IPS-NIHi11 (cell line): ENCODE data around the gene PPHLN1.
"Not testable (repeated sequence)": the region's sequence is repeated elsewhere in the genome, so short reads cannot be mapped to it uniquely, and the experiment has no call there.

Experiments used
- DNase-seq: peaks from one replicate; pipeline ENCODE4 v3.0.0; 2012; ENCODE audit warnings: mixed read lengths, low spot score

The PPHLN1 gene

DNA sequence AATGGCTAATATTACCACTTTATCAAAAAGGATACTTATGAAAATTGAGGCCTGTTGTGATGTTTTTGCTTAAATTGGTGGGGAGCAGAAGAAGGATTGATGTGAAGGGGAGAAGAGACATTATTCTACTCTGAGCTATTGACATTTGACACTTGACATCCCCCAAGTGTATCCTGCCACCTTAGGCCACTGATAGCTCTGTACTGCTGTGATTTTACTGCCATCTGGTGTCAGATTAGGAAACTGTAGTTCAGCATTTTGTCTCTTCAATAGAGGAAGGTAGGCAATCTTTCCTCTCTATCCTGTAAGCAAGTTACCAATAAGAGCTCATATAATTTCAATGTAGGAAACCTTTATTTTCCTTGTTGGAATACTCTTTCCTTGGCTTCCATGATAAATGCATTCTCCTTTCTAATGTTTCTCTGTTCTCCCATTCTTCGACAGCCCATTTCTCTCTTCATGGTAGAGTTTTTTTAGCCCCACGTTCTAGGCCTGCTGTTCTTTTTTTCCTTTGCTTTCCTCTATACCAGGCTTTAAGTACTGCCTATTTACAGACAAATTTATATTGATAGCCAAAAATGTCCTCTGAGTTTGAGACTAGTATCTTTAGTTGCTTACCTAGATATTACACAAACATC lies 46.3 kb downstream of the PPHLN1 start:
- peak; percentile 68 for DNase-seq

DNA sequence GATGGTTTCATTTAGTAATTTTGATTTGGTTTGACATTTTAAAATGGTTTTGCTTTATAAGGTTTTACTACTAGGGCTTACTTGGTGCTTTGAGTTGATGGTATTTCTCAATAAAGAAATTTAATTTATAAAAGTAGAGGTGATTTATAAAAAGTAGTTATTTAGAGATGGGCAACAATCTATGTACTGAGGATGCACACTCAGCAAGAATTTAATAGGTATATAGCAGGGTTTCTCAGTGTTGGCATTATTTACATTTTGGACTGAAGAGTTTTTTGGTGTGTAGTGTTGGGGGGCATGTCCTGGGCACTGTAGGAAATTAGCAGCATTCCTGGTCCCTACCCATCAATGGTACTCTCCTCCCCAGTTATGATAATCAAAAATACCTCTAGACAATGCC lies 47.7 kb downstream of the PPHLN1 start:
- no peak for DNase-seq

DNA sequence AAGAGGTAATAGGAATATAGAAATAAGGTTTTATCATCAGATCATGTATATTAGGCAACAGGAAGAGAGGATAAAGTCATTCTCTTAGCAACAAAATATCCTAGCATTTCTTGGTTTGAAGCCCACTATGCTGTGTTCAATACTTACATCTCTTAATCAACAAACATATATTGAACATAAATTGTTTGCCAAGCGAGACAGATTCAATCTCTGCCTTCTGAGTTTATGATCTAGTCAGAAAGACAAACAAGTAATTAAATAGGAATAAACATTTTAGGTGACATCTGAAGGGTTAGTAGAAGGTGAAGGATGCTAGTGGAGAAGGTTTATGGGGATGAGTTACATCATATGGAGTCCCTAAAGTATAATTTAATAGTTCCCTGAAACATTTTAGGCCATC lies 54.8 kb downstream of the PPHLN1 start:
- no peak for DNase-seq

DNA sequence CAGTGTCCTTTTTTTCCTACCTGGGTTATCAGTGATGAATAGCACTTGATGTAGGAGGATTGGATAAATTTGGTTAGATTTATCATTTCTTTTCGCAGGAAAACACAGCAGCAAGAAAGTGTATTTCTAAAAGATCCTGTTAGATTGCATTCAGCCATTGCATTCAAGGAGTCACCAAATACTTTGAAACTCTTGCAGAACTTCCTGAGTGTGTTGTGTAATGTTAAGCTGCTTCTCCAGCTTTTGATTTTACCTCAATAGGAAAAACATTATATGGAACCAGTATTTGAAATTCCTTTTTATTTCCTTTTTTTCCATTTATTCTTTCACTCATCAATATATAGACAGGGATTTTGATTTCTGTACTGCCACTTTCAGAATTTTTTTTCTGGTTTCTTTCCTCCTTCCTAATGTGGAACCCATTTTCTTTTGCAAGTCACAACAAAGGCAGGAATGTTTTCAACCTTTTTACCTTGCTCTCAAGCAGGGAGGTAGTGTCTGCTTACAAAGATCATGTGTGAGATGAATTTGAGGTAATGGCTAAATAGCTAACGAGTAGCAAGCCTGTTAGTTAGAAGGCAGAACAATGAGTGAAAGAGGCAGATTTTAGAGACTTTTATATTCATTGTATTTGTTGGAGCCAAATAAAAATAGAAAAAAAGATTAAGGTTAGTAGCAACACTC lies 56.2 kb downstream of the PPHLN1 start:
- no peak for DNase-seq

DNA sequence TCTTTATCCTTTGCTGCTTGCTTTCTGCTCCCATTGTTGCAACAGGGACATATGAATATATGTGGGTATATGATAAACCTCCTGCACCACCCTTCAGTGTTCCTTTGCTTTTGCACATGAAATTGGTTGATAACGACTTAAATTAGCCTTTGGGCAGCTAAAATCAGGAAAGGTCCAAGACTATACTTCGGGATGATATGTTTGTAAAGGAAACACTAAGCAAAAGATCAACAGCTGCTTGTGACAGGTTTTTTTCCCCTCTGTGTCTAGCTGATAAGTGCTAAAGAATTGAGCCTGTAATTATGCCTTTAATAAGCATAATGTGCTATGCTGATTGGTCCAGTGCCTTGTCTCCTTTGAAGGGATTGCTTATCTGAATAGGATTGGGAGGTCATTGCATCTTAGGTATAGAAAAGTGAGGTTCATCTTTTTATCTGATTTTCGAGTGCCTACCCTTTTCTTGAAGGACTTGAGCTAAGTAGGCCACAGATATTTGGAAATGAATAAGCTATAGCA lies 59.4 kb downstream of the PPHLN1 start:
- no peak for DNase-seq

DNA sequence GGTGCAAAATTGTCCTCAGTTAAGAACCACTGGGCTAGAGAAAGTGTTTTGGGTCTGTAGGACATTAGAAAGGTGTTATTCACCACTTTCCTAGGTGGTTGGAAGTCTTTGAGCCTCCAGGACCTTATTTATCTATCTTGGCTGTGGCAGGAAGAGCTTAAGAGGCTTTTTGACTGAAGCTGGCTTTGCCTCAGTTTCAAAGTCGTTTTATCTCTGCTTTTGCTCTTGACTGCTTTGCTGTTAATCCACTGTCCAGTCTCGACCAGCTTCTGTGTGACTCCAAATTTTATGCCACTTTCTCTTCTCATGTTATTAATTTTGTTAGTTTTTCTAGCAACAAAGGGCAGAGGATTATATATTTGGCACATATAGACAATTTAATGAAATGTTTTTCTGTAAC lies 60.3 kb downstream of the PPHLN1 start:
- DNase-seq, result no peak

DNA sequence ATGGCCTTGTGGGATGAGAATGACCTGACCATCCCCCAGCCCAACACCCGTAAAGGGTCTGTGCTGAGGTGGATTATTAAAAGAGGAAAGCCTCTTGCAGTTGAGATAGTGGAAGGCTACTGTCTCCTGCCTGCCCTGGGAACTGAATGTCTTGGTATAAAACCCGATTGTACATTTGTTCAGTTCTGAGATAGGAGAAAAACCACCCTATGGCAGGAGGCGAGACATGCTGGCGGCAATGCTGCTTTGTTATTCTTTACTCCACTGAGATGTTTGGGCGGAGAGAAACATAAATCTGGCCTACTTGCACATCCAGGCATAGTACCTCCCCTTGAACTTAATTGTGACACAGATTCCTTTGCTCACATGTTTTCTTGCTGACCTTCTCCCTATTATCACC lies 62.1 kb downstream of the PPHLN1 start:
- not testable (repeated sequence) for DNase-seq

DNA sequence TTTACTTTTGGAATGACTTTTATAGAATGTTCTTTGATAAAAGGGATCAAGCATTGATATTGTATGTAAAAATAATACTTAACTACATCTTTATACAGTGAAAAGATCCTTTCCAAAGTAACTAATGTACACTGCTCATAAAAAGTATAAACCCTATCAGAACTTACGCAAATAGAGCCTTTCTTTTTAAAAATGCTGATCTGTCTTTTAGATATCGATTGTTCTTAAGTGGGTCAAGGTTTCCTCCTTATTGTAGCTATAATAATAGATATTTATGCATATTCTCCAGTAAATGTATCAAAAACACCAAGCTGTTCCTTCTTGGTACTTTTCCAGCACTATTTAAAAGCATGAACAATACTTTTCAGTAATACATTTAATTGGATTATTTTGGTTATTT lies 68.5 kb downstream of the PPHLN1 start:
- no peak for DNase-seq

DNA sequence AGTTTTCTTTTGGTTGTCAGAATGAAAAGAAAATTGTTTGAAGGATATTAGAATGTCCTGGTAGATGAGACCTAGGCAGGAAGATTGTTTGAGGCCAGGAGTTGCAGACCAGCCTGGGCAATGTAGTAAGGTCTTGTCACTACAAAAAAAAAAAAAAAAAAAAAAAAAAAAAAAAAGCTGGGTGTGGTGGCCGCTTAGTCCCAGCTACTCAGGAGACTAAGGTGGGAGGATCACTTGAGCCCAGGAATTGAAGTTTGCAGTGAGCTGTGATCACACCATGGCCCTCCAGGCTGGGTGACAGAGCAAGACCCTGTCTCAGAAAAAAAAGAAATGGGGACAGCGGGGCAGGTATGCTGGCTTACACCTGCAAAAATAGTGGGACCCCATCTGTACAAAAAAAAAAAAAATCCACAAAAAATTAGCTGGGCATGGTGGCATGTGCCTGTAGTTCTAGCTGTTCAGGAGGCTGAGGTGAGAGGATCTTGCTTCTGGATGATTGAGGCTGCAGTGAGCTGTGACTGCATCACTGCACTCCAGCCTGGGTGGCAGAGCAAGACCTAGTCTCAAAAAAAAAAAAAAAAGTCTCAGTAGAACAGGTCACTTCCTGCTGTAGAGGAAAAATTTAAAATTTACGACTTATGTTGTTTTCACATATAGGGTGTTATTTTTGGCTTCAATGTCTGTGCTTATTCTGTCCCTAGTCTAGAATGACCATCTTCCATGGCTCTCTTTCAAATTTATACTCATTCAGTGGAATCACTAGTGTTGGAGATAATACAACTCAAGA lies 70.7 kb downstream of the PPHLN1 start:
- DNase-seq, result no peak

DNA sequence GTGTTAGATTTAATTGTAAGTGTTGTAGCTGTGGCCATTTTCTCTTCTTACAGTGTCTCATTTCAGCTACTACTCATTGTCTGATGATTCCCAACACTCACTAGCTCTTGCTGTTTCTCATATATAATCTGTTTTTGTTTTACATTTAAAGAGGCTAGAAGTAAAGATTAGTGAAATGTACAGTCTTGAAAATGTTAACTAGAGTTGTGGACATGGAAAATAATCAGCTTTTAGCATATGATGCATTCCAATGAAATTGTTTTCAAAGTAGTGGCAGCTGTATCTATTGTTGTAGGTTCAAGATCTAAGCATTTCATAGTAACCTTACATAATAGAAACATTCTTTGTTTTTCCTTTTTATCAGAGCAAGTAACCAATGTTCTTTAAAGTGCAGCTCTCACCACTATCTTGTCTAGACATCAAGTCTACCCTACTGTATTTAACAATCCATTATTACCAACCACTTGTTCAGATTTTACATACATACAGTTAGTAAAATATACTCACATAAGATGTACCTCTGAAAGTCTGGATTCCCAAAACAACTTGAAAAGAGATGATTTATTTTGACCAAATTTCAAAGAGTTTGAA lies 76.9 kb downstream of the PPHLN1 start:
- no peak for DNase-seq

DNA sequence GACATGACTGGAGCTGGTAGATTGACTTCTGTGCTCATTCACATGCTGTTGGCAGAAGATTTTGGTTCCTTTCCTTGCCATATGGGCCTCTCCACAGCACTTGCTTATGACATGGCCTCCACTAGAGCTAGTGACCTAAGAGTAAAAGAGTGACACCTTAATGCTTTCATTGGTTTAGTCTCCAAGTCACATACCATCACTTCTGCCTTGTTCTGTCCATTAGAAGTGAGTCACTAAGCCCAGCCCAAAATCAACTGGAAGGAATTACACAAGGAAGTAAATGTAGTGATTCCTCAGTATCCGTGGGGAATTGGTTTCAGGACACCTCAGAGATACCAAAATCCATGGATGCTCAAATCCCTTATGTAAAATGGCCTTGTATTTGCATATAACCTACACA lies 81.3 kb downstream of the PPHLN1 start:
- DNase-seq, result no peak

DNA sequence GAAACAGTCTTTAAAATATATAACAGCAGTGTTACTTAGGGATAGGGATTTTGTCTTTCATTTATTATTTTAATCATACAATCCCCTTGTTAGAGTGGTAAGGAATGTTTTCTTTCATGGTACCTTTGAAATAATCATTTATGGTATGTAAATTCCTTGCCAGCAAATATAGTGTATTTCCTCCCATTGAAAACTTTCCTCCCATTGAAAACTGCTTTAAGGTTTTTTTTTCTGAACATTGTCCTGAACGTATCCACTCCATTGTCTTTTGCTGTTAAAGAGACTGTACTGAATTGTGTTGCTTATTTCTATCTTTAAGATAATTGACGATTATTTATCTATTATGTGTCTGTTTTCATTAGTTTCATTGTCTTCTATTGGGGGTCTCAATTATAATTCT lies 83.5 kb downstream of the PPHLN1 start:
- no peak for DNase-seq

DNA sequence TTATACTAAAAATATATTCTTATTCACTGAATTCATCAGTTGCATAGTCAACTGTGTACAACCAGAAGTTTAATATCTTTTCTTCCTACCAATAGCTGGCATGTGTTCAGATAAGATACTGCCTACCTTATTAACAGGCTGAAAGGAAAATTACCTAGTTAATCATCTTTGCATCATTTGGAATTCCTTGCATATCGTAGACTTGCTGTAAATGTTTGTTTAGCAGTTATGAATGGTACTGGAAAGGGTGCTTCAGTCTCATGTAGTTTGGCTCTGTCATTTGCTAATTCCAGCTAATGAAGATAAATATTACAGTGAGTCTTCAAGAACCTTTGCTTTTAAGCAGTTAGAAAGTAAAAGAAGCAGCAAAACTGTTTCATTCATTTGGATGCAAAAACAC lies 84.4 kb downstream of the PPHLN1 start:
- no peak for DNase-seq

DNA sequence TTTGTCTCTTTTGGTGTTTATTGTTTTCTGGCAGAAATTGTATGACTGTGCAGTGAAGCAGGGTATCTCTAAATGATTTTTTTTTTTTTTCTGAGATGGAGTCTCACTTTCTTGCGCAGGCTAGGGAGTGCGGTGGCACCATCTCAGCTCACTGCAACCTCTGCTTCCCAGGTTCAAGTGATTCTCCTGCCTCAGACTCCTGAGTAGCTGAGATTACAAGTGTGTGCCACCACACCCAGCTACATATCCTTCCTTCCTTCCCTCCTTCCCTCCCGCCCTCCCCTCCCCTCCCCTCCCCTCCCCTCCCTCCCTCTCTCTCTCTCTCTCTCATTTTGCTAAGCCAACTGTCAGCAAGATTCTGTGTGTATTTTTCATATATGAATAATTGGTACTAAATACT lies 94.4 kb downstream of the PPHLN1 start:
- DNase-seq, result no peak

DNA sequence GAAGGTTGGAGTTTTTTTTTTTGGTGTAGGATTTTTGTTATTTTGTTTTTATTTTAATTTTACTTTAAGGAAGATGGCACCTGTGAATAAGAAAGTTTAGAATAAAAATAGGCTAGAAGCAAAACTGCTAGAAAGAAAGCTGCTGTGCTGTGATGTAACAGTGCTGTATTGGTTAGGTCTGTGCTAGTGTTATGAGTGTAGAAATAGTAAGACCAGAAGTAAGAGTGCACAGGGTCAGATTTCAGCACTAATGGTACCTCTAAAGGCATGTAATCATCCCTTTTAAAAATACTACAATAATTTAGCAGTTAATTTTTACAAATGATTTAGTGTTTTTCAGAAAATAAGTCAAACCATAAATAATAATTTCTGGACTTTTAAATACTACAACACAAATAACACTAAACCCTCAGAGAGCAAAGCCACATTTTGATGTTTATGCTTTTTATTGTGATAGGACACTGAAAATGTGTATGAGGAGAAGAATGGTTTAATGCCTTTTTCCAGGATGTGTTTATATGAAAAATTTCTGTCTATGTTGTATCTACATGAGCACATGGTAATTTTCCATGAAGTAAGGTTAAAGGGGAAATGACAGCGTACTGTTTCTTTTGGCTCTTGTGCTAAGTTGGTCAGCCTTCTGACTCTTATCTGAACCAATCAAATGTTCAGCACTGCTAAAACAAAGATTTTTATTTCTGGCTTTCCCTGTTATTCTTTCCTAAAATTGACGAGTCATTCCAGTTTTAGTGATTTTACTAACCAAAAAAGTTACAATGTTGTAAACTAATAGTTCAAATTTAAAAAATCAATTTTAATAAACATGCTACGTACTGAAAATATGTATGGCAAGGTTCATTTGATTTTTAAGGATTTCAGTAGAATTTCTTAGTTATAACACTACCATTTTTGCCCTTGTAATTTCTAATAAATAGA lies 96.1 kb downstream of the PPHLN1 start:
- no peak for DNase-seq

DNA sequence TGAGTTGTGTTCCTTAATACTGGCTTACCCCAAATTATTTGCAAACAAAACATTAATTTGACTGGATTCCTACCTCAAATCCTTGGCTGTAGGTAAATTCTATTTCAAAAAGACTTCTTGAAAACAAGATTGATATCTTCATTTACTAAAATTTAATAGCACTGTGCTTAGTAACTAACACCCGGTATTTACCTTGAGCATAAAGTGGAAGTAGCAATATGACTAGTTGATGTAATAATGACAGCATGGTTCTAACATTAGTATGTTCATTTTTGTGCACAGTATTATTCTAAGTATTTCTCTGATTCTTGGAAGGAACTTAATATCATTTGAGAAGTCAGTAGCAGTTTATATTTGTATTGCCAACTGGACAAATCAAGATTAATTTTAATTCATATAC lies 96.8 kb downstream of the PPHLN1 start:
- no peak for DNase-seq

DNA sequence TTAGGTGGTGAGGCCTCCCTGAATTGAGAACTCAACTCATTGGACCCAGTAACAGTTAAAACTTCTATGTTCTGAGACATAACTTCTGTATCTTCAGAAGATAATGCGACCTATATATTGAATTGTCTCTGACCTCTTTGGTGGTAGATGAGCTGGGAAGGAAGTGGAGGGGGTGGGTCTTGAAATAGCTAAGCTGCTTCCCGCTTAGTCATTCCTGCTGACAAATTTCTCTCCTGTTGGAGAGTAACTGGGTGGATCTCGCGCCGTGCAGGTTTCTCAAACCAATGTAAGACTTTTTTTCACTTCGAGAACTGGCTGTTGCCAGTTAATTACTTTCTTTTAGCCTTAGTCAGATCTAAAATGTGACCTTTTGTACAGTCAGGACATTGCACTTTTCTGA lies 100.8 kb downstream of the PPHLN1 start:
- DNase-seq, result peak; percentile 21

DNA sequence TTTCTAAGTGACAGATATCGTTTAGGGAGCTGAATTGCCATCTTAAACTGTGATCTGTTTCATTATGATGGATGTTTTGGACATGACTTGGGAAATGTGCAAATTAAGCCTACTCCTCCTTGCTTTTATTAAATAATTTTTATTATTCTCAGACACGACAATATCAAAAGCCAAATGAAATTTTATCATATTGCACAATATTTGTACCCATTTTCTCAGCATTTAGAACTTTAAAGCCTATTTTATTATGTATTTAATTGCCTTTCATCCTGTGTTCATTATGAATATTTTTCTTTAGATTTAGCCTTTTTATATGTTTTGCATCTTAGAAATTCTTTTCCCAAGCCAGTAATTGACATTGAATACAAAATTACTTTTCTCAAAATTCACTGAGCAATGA lies 102.9 kb downstream of the PPHLN1 start:
- no peak for DNase-seq

DNA sequence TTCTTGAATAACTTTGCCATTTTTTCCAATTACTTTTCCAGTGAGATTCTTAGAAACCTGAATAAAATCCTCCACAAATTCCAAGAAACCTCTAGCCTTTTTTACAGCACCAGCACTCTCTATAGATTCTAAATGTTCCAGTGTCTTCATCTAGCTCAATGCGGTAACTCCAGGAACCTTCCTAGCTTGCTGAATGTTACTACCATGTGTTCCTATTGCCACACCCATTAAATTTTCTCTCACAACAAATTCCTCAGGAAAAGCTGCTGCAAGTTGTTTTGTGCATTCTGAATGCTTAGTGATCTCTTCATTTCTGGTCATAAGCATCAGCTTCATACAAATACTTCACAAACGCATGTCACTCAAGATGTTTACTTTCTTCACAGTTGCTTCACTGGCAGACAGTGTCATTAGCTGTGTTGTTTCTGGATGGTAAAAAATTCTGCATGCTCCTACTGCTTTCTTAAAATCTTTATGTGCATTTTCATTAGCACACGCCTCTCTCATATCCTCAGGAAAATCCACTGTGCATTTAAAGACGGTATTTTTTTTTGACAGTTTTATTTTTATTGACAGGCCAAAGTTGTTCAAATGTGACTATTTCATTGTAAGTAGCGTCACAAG lies 106.7 kb downstream of the PPHLN1 start:
- no peak for DNase-seq

DNA sequence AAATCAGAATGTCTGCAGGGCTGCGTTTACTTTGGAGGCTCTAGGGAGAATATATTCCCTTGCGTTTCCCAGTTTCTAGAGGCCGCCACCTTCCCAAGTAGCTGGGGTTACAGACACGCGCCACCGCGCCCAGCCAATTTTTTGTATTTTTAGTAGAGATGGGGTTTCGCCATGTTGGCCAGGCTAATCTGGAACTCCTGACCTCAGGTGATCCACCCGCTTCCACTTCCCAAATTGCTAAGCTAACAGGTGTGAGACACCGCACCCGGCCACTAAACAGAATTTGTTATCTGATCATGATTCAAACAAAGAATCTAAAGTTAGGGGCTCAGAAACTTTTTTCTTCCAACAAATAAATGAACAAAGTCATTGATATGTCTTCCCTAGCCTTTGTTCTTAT lies 114.6 kb downstream of the PPHLN1 start:
- no peak for DNase-seq

DNA sequence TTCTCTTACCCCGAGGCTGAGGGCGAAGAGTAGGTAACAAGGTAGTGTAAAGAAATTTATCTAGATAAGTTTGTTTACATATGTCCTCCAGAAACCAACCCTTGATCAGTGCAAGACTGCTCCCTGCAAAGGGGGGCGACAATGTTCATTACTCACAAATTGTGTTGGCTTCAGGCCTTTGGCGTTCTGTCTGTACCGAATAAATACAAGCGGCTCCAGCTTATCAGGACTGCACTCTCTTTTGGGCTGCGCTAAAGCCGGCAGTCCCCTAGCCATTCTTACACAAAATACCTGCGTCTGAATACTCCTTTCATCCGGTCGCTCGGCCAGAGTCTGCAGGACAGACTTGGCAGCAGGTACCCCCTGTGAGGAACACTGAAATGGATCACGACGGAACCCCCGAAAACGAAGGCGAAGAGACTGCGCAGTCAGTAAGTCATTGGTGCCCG lies 116.4 kb downstream of the PPHLN1 start:
- DNase-seq, result no peak
